ENCODE measurements around the gene SRM.
"Not testable (repeated sequence)": the region's sequence is repeated elsewhere in the genome, so short reads cannot be mapped to it uniquely, and the experiment has no call there.

SRM gene

DNA sequence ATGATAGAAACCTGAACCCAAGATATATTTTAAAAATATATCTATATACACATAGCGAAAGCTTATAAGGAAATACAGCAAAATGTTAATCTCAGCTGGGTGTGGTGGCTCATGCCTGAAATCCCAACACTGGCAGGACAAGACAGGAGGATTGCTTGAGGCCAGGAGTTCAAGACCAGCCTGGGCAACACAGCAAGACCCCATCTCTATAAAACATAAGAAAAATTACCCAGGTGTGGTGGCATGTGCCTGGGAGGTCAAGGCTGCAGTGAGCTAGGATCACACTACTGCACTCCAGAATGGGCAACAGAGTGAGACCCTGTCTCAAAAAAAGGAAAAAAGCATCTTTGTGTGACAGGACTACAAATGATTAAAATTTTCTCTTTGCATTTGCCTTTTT lies 6.0 kb upstream of the SRM start:
- DNase-seq (ENCODE audit: low read depth in 2 of 3, low spot score in 2 of 3): no peak

DNA sequence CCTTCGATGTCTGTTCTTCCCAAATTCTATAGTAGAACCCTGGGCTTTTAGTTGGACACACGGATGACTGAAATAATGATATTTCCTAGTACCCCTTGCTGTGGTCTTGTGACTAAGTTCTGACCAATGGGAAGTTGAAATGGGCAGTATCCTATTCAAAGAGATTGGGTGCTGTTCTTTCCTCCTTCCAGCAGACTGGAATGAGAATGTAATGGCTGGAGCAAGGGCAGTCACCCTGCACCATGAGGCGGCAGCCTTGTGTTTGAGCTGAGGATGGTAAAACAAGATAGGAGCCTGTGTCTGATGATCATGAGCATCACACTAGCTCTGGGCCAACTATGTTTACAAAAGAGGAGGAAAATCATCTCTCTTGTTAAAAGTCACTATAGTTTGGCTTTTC lies 5.1 kb upstream of the SRM start:
- DNase-seq (ENCODE audit: low read depth in 2 of 3, low spot score in 2 of 3): no peak

DNA sequence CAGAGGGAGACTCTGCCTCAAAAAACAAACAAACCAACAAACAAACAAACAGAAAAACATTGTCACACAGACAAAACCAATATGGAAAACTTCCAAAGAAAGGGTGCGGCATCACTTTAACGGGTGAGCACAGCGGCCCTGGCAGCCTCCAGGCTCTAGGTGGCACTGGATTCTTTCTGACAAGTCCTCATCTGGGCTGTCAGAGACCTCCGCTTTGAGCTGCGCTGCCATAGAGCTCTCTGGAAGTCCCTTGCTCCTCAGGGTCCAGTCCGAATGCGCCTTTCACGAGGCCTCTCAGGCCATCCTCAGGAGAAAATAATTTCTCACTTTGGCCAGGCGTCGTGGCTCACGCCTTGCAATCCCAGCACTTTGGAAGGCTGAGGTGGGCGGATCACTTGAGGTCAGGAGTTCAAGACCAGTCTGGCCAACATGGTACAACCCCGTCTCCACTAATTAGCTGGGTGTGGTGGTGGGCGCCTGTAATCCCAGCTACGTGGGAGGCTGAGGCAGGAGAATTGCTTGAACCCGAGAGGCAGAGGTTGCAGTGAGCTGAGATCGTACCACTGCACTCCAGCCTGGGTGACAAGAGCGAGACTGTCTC lies 4.2 kb upstream of the SRM start:
- DNase-seq (ENCODE audit: low read depth in 2 of 3, low spot score in 2 of 3): not testable (repeated sequence)

GRCh38 chr1:11062965-11063401 lies 3.2 kb upstream of the SRM start:
- no peak for DNase-seq (ENCODE audit: low read depth in 2 of 3, low spot score in 2 of 3)

- no peak for DNase-seq (ENCODE audit: low read depth in 2 of 3, low spot score in 2 of 3)
These were observed 2.0 kb upstream of the SRM start for GRCh38 chr1:11061652-11062365.

DNA sequence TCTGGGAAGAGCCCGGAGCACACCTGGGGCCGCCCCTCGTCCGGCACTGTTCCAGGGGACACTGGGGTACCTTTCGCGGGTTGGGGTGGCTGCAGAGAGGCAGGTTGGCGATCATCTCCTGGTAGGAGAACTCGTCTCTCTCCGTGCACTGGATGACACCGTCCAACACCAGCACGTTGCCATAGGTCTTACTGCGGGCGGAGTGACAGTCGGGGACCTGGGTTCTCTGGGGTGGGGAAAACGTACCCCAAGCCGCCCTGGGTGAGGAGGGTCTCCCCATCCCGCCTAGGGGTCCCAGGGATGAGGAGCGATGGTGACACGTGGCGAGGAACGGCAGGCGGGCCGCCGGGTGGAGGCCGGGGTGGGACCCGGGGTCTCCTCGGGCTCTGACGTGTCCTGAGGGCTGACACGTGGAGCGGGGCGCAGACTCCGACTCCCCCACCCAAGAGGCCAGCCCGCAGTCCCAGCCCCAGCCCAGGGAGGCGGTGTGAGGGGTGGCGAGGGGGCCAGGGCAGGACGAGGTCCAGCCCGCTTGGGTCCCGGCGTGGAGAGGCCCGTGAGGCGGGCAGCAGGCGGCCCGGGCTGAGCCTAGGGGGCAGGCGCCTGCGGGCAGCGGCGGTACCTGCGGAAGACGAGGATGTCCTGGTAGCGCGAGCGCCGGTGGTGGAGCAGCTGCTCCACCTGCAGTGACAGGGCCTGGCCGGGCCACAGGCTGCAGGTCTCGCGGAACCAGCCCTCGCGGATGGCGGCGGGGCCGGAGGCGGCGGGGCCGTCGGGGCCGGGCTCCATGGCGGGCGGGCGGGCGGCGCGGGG lies 457 bp downstream of the SRM start:
- DNase-seq (ENCODE audit: low read depth in 2 of 3, low spot score in 2 of 3): no peak

GRCh38 chr1:11058595-11059154 lies 1.1 kb downstream of the SRM start:
- DNase-seq (ENCODE audit: low read depth in 2 of 3, low spot score in 2 of 3): no peak

DNA sequence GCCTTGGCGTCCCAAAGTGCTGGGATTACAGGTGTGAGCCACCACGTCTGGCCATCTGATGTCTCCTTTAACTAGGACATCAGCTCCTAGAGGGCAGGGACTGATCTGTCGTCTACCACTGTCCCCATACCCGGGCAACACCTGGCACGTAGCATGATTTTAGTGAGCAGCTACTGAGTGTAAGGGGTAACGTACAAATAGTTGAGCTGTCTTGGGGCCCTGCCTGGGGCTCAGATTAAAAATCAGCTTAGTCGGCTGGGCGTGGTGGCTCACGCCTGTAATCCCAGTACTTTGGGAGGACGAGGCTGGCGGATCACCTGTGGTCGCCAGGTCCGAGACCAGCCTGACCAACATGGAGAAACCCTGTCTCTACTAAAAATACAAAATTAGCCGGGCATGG lies 1.8 kb downstream of the SRM start:
- DNase-seq (ENCODE audit: low read depth in 2 of 3, low spot score in 2 of 3): no peak

DNA sequence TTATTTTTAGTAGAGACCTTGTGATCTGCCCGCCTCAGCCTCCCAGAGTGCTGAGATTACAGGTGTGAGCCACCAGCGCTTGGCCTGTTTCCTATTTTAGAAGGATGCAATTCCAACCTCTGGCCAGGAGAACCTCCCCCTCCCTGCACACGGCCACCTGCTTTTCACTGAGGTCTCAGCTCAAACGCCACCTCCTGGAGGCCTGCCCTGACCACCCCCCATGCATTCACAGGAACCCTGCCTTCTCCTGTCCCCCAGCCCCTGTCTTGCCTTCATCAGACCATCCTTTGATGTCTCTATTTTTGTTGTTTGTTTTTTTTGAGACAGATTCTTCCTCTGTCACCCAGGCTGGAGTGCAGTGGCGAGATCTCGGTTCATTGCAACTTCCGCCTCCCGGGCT lies 2.3 kb downstream of the SRM start:
- DNase-seq (ENCODE audit: low read depth in 2 of 3, low spot score in 2 of 3): no peak

- DNase-seq (ENCODE audit: low read depth in 2 of 3, low spot score in 2 of 3): no peak
These were observed 3.3 kb downstream of the SRM start for GRCh38 chr1:11056504-11056903.

DNA sequence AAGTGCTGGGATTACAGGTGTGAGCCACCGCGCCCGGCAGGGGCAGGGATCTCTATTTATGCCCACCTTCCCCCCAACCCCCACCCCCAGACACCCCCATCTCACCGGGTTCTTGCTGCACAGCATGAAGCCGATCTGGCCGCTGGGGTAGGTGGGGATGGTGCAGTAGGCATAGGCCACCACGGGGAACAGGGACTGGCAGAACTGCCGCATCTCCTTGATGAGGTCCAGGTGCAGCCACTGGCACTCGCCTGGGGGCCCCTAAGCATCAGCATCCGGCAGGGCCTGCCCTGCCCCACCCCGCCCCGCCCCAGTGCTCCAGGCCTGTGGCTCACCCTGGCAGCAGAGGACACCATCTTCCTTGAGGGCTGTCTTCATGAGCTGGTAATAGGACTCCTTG lies 4.1 kb downstream of the SRM start:
- DNase-seq (ENCODE audit: low read depth in 2 of 3, low spot score in 2 of 3): no peak

DNA sequence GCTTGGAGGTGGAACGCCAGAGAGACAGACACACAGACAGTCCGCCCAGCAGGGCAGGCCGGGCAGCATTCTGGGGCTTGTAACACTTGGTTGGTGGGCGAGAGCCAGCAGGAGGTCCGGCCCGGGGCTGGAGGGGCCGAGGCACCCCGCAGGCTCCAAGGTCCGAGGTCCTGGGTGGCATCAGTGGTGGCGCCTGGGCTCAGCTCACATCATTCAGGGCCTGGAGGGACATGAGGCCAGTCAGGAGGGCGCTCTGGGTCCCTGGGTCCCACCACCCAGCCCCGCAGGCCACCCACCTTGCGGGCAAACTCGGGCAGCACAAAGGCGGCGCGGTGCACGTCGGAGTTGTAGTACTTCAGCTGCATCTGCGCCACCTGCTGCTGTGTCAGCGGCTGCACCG lies 5.2 kb downstream of the SRM start:
- DNase-seq (ENCODE audit: low read depth in 2 of 3, low spot score in 2 of 3): no peak

DNA sequence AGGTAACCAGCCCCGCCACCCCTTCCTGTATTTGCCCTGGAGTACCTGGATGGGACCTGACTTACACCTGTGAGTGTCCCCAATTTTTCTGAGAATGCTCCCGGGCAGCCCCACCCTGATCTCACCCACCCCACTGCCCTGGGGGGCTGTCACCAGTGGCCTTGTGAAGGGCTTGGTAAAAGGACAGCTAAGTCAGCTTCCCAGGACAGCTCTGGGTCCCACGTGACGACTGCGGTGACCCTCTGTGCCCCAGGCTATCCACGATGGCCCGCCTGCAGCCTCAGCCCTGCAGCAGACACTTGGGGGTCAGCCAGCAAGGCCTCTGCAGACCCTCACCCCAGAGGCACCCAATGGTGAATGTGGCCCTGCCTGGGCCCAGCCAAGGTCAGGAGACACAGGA lies 5.6 kb downstream of the SRM start:
- DNase-seq (ENCODE audit: low read depth in 2 of 3, low spot score in 2 of 3): no peak

DNA sequence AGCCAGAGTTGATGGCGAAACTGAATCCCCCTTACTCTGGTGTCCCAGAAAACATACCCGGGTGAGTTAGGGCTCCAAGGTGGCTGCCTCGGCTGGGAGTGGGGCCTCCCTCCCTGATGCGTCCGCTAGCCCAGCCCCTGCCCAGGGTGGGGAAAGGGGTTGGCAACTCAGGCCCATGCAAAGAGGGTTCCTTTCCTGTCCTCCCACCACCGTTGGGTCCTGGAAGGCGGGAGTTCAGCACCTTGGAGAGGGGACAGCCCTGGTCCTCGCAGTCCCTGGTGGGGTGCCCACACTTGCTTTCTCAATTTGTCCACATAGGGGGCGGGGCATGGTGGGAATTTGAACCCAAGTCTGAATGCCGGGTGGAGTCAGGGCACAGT lies 6.1 kb downstream of the SRM start:
- no peak for DNase-seq (ENCODE audit: low read depth in 2 of 3, low spot score in 2 of 3)

GRCh38 chr1:11052839-11053757 lies 6.7 kb downstream of the SRM start:
- DNase-seq (ENCODE audit: low read depth in 2 of 3, low spot score in 2 of 3): no peak

- DNase-seq (ENCODE audit: low read depth in 2 of 3, low spot score in 2 of 3): no peak
These were observed 7.9 kb downstream of the SRM start for GRCh38 chr1:11051781-11052511.

GRCh38 chr1:11051121-11051520 lies 8.7 kb downstream of the SRM start:
- not testable (repeated sequence) for DNase-seq (ENCODE audit: low read depth in 2 of 3, low spot score in 2 of 3)

GRCh38 chr1:11046625-11047365 lies 13.0 kb downstream of the SRM start, which contains the start of gene MASP2:
Gene MASP2 (minus strand): TSS chr1:11047239. CDS start chr1:11047207, 32 bp downstream.
- no peak for DNase-seq (ENCODE audit: low read depth in 2 of 3, low spot score in 2 of 3)

DNA sequence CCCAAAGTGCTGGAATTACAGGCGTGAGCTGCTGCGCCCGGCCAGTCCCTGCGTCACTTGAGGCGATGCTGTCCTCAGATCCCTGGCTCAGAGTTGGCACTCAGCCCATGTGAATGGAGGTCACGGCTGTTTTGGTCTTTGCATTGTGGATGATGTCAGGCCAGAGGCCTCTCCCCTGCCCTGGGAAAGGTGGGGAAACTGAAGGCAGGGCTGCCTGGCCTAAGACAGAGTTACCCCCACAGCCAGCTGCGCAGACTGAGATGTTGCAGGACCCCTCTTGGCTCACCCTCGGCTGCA lies 13.6 kb downstream of the SRM start:
- DNase-seq (ENCODE audit: low read depth in 2 of 3, low spot score in 2 of 3): no peak

Measured in activated CD8-positive, alpha-beta memory T cell treated with anti-CD3 and anti-CD28 coated beads for 48 hours (primary cell).